Liver (tissue), 9 donors: ENCODE results near the gene SLIT3. TPM values are rescaled to one million over a fixed set of nuclear protein-coding genes. Genes with fewer than 3 reads are reported as not detected.

Experiments used
- DNase-seq: peaks from one replicate; pipeline ENCODE4 v3.0.0-alpha.2; 2017; ENCODE audit warnings: low spot score
- H3K27ac ChIP-seq, 2 donors: one replicate each; pipeline ENCODE4 v1.7.0; 2013; ENCODE audit warnings: inconsistent platforms in 2 of 2, low read length in 2 of 2, control low read depth in 1 of 2, low read depth in 1 of 2, mild to moderate bottlenecking in 1 of 2
- H3K27me3 ChIP-seq, 4 donors: one replicate each; pipeline versions ENCODE4 v1.6.1 to v1.7.0; 2013; ENCODE audit warnings: low read length in 3 of 4, inconsistent platforms in 1 of 4, mild to moderate bottlenecking in 1 of 4, moderate library complexity in 1 of 4; ENCODE audit not compliant: control insufficient read depth in 4 of 4, insufficient read depth in 4 of 4
- H3K36me3 ChIP-seq, 4 donors: one replicate each; pipeline versions ENCODE4 v1.6.1 to v1.7.0; 2013; ENCODE audit warnings: low read length in 3 of 4, mild to moderate bottlenecking in 3 of 4, low read depth in 1 of 4, moderate library complexity in 1 of 4; ENCODE audit not compliant: control insufficient read depth in 4 of 4, insufficient read depth in 3 of 4
- H3K4me1 ChIP-seq, 4 donors: one replicate each; pipeline versions ENCODE4 v1.6.1 to v1.7.0; 2013; ENCODE audit warnings: low read length in 3 of 4, mild to moderate bottlenecking in 3 of 4, moderate library complexity in 1 of 4; ENCODE audit not compliant: control insufficient read depth in 4 of 4, insufficient read depth in 4 of 4
- H3K4me3 ChIP-seq, 3 donors: one replicate each; pipeline versions ENCODE4 v1.6.1 to v1.7.0; 2013; ENCODE audit warnings: low read length in 3 of 3, control low read depth in 1 of 3, low read depth in 1 of 3, mild to moderate bottlenecking in 1 of 3
- H3K9ac ChIP-seq, 2 donors: one replicate each; pipeline ENCODE4 v1.7.0; 2013; ENCODE audit warnings: low read length in 2 of 2, mild to moderate bottlenecking in 2 of 2, moderate library complexity in 2 of 2, control low read depth in 1 of 2, low read depth in 1 of 2
- H3K9me3 ChIP-seq, 4 donors: one replicate each; pipeline versions ENCODE4 v1.6.1 to v1.7.0; 2013; ENCODE audit warnings: low read length in 3 of 4; ENCODE audit not compliant: control insufficient read depth in 4 of 4
- ATF3 ChIP-seq: IDR thresholded peaks from 2 replicates; pipeline ENCODE4 v1.6.1; 2016; ENCODE audit warnings: antibody characterized with exemption
- CTCF ChIP-seq: fragments of 150-350 bp; IDR thresholded peaks from 2 replicates; pipeline ENCODE4 v1.5.1; 2017; ENCODE audit warnings: improper control_type of control experiment, low read depth, low read length; ENCODE audit not compliant: missing input control
- EGR1 ChIP-seq, 2 donors: IDR thresholded peaks; 2 replicates each; pipeline ENCODE4 v1.6.1; 2016 to 2018; ENCODE audit warnings: antibody characterized with exemption in 2 of 2, low read depth in 2 of 2
- FOXA1 ChIP-seq: IDR thresholded peaks from 2 replicates; pipeline ENCODE4 v1.6.1; 2016; ENCODE audit warnings: antibody characterized with exemption
- FOXA2 ChIP-seq: IDR thresholded peaks from 2 replicates; pipeline ENCODE4 v1.6.1; 2016; ENCODE audit warnings: antibody characterized with exemption
- GABPA ChIP-seq, 2 donors: IDR thresholded peaks in 1 of 2; conservative IDR thresholded peaks in 1 of 2; 2 replicates each; pipeline ENCODE4 v1.6.1; 2016; ENCODE audit warnings: antibody characterized with exemption in 2 of 2, mild to moderate bottlenecking in 1 of 2, moderate library complexity in 1 of 2
- HNF4A ChIP-seq, 2 donors: conservative IDR thresholded peaks; 2 replicates each; pipeline ENCODE4 v1.6.1; 2016; ENCODE audit warnings: antibody characterized with exemption in 2 of 2, mild to moderate bottlenecking in 2 of 2
- HNF4G ChIP-seq: IDR thresholded peaks from 2 replicates; pipeline ENCODE4 v1.6.1; 2016; ENCODE audit warnings: antibody characterized with exemption
- JUND ChIP-seq, 2 donors: IDR thresholded peaks; 2 replicates each; pipeline ENCODE4 v1.6.1; 2016; ENCODE audit warnings: antibody characterized with exemption in 2 of 2
- MAX ChIP-seq: IDR thresholded peaks from 2 replicates; pipeline ENCODE4 v1.6.1; 2016; ENCODE audit warnings: antibody characterized with exemption
- NR2F2 ChIP-seq: IDR thresholded peaks from 2 replicates; pipeline ENCODE4 v1.6.1; 2016; ENCODE audit warnings: antibody characterized with exemption
- RAD21 ChIP-seq, 2 donors: IDR thresholded peaks; 2 replicates each; pipeline ENCODE4 v1.6.1; 2016; ENCODE audit warnings: antibody characterized with exemption in 2 of 2, mild to moderate bottlenecking in 2 of 2
- REST ChIP-seq: IDR thresholded peaks from 2 replicates; pipeline ENCODE4 v1.6.1; 2016; ENCODE audit warnings: antibody characterized with exemption, mild to moderate bottlenecking
- RXRA ChIP-seq, 2 donors: IDR thresholded peaks; 2 replicates each; pipeline ENCODE4 v1.6.1; 2017 to 2018; ENCODE audit warnings: antibody characterized with exemption in 2 of 2, mild to moderate bottlenecking in 1 of 2
- SP1 ChIP-seq: IDR thresholded peaks from 2 replicates; pipeline ENCODE4 v1.6.1; 2018; ENCODE audit warnings: antibody characterized with exemption, mild to moderate bottlenecking
- TAF1 ChIP-seq: conservative IDR thresholded peaks from 2 replicates; pipeline ENCODE4 v1.6.1; 2016; ENCODE audit warnings: antibody characterized with exemption, mild to moderate bottlenecking
- YY1 ChIP-seq: IDR thresholded peaks from 2 replicates; pipeline ENCODE4 v1.6.1; 2016; ENCODE audit warnings: antibody characterized with exemption, mild to moderate bottlenecking
- ZBTB33 ChIP-seq: IDR thresholded peaks from 2 replicates; pipeline ENCODE4 v1.6.1; 2016; ENCODE audit warnings: antibody characterized with exemption
- WGBS: extraction: QIAGEN DNeasy Blood & Tissue Kit; methylation state at CpG from one replicate; pipeline ENCODE4 v1.1.7; 2013; 5-methylcytosine and 5-hydroxymethylcytosine counted together
- polyA plus RNA-seq, 2 donors: library from polyadenylated mRNA; stranded (reverse) in 1 of 2; unstranded in 1 of 2; fragments of 200-250 nt in 1 of 2; fragments of >200 nt in 1 of 2; fragmentation: Nextera tagmentation in 1 of 2; extraction: Ambion mirVana in 1 of 2; gene quantifications; one replicate each; pipeline versions ENCODE4 v1.2.1 to v1.2.3, GENCODE V29; 2013 to 2015
- total RNA-seq, 2 donors: library from RNA; depleted of rRNA; stranded (reverse); fragments of >200 nt; gene quantifications; one replicate each; pipeline ENCODE4 v1.2.3, GENCODE V29; 2014
- donor health status: healthy.
- donor health status: healthy.
- donor health status: healthy.
- donor health status: healthy.
- donor health status: healthy.

The SLIT3 gene
- total and polyA plus RNA-seq, 4 donors = 0.61 to 1.3 (median 0.91) TPM

- 83% methylated on average over 6 of the region's 6 CpGs for WGBS
- no peak for DNase-seq
- Histone ChIP-seq H3K36me3 (no peaks in the 10 kb centered on the region), H3K9me3 (no peaks in the 10 kb centered on the region), H3K4me1 (no peaks in the 10 kb centered on the region), H3K4me3 (no peak overlapping the region), H3K27me3 (no peaks in the 10 kb centered on the region), H3K9ac (no peak overlapping the region), H3K27ac (no peak overlapping the region)
- no peak for TF ChIP-seq TAF1
- TF ChIP-seq EGR1 (IDR thresholded peaks at IDR 0.05; ENCODE audit: low read depth in 2 of 2) = no peak
- no peak for TF ChIP-seq ATF3
- TF ChIP-seq HNF4G = no peak
- no peak for TF ChIP-seq MAX
- TF ChIP-seq NR2F2 = no peak
- TF ChIP-seq RXRA (IDR thresholded peaks at IDR 0.05) = no peak
- TF ChIP-seq FOXA1 = no peak
- TF ChIP-seq ZBTB33 = no peak
- TF ChIP-seq HNF4A (conservative IDR thresholded peaks at IDR 0.05) = no peak
- TF ChIP-seq FOXA2 = no peak
- no peak for TF ChIP-seq REST
- TF ChIP-seq GABPA (IDR thresholded peaks at IDR 0.05 in 1 of 2, conservative IDR thresholded peaks at IDR 0.05 in 1 of 2) = no peak
- TF ChIP-seq JUND (IDR thresholded peaks at IDR 0.05) = no peak
- TF ChIP-seq CTCF = no peak
- no peak for TF ChIP-seq RAD21 (IDR thresholded peaks at IDR 0.05)
- TF ChIP-seq SP1 = no peak
- no peak for TF ChIP-seq YY1
Measured at GRCh38 chr5:168952196-168952595, 348.7 kb downstream of the SLIT3 start.
